Adrenal gland (tissue), 5 donors: ENCODE results near the gene ACADSB.

Source experiments
- POLR2A ChIP-seq, 2 donors: fragments of 450-650 bp; IDR thresholded peaks; one replicate each; pipeline ENCODE4 v1.6.1; 2017; ENCODE audit warnings: antibody characterized with exemption in 2 of 2, mild to moderate bottlenecking in 2 of 2, moderate library complexity in 1 of 2
- TF ChIP-seq, protein P1 (sequence below), 6 experiments: fragments of 450-650 bp in 4 of 6; fragments of 200-600 bp in 2 of 6; sonication (generic) in 1 of 6; IDR thresholded peaks; 1 replicate in 5 of 6; 2 replicates in 1 of 6; pipeline versions ENCODE4 v1.5.1 to v1.8.0; 2016 to 2021; ENCODE audit warnings: antibody characterized with exemption in 6 of 6, mild to moderate bottlenecking in 2 of 6, moderate library complexity in 1 of 6
- donor health status: DM: no; HTN: no; CAD: no.

DNA sequence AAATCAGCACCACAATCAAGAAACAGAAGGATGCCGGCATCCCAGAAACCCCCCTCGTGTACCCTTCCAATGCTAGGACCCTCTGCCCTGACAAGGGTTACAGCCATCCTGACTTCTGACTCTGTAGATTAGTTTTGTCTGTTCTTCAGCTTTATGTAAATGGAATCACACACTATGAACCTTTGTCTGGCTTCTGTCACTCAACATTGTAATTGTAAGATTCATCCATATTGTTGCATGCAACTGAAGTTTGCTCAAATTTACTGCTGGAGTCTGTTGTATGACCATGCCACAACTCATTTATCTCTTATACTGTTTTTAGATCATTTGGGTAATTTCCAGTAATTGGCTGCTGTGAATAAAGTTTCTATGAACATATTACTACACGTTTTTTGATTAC is 8.7 kb upstream of the ACADSB start:
- TF ChIP-seq, protein P1, sequence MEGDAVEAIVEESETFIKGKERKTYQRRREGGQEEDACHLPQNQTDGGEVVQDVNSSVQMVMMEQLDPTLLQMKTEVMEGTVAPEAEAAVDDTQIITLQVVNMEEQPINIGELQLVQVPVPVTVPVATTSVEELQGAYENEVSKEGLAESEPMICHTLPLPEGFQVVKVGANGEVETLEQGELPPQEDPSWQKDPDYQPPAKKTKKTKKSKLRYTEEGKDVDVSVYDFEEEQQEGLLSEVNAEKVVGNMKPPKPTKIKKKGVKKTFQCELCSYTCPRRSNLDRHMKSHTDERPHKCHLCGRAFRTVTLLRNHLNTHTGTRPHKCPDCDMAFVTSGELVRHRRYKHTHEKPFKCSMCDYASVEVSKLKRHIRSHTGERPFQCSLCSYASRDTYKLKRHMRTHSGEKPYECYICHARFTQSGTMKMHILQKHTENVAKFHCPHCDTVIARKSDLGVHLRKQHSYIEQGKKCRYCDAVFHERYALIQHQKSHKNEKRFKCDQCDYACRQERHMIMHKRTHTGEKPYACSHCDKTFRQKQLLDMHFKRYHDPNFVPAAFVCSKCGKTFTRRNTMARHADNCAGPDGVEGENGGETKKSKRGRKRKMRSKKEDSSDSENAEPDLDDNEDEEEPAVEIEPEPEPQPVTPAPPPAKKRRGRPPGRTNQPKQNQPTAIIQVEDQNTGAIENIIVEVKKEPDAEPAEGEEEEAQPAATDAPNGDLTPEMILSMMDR (IDR thresholded peaks at IDR 0.05), result no peak
- TF ChIP-seq POLR2A (IDR thresholded peaks at IDR 0.05), result no peak
